BJ (cell line): Measurements from ENCODE around the gene AP5Z1. TPM values are rescaled to one million over a fixed set of nuclear protein-coding genes. Genes with fewer than 3 reads are reported as not detected.

Source experiments
- CTCF ChIA-PET: fragments of 350-600 bp; formaldehyde crosslinking; extraction: SDS; loops from one replicate; lab custom pipeline; 2021; ENCODE audit warnings: antibody characterized with exemption, inconsistent platforms; lab: Yijun Ruan, JAX
- POLR2A ChIA-PET: fragments of 300-600 bp; sonication (Branson Sonifier 250); formaldehyde crosslinking; extraction: SDS; loops from one replicate; lab custom pipeline; 2021; ENCODE audit warnings: antibody characterized with exemption; lab: Charles Lee
- DNase-seq: peaks from one replicate; pipeline ENCODE4 v3.0.0-alpha.2; 2011; ENCODE audit warnings: low read depth
- H3K27me3 ChIP-seq: 2 replicates; pipeline ENCODE4 v1.6.0; 2011; ENCODE audit warnings: low read length; ENCODE audit not compliant: control insufficient read depth, insufficient read depth
- H3K36me3 ChIP-seq: 2 replicates; pipeline ENCODE4 v1.5.1; 2011; ENCODE audit warnings: low read length; ENCODE audit not compliant: control insufficient read depth, insufficient read depth
- H3K4me3 ChIP-seq: 2 replicates; pipeline ENCODE4 v1.5.1; 2011; ENCODE audit warnings: low read depth, mild to moderate bottlenecking, control low read depth, low read length
- CTCF ChIP-seq: IDR thresholded peaks from 2 replicates; pipeline ENCODE4 v1.5.1; 2011; ENCODE audit warnings: low read depth, mild to moderate bottlenecking, control low read depth, inconsistent platforms, low read length, moderate library complexity; ENCODE audit not compliant: insufficient read depth
- polyA plus RNA-seq: library from polyadenylated mRNA; depleted of rRNA; stranded (reverse); fragments of >200 nt; gene quantifications from 2 replicates; pipeline ENCODE4 v1.2.3, GENCODE V29; 2011

The AP5Z1 gene
- polyA plus RNA-seq, 1 experiment, result 27.3 TPM

DNA sequence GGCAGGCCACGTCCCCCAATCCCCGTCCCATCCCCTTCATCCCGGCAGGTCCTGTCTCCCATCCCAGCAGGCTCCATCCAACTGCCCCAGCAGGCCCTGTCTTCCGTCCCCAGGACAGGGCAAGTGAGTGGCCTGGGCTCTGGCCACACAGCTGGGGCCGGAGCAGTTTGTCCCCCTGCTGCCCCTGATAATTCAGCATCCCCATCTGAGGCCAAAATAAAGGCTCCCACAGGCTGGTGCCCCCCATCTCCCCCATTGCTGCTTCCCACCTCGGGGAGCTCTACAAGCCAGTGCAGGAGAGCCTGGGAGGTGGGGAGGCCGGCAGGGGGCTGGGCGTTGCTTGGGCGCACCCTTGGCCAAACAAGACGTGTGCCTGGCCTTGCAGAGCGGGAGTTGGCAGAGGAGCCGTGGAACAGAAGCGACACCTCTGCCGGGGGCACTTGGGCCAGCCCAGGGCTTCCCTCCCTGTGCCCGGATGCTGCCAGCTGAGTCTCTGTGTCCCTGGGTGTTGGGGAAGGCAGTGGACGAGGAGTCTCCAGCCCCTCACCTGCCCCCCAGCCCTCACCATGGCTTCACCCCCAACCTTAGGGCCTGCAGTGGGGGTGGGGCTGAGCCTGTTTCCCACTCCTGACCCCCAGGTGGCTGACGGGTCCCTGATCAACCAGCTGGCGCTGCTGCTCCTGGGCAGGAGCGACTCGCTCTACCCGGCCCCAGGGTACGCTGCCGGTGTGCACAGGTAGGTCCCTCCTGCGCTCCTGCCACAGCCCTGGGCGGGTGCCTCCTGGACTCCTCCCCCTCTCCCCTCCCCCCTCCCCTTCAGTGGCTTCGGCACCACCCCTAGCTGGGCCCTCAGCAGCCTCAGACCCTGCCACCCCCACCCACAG is 14.0 kb downstream of the AP5Z1 start:
- DNase-seq, result no peak
- Histone ChIP-seq H3K36me3 (peaks cover 42% of the 10 kb centered on the region), H3K27me3 (no peaks in the 10 kb centered on the region), H3K4me3 (no peak overlapping the region)
- ChIA-PET CTCF (interaction anchor here (0.5 to 1.2 kb wide), 2 partner anchors 182 to 297 kb away, joined by 3 to 4 read pairs; no protein-coding TSS in a partner anchor), POLR2A (no interaction called here)
- no peak for TF ChIP-seq CTCF

DNA sequence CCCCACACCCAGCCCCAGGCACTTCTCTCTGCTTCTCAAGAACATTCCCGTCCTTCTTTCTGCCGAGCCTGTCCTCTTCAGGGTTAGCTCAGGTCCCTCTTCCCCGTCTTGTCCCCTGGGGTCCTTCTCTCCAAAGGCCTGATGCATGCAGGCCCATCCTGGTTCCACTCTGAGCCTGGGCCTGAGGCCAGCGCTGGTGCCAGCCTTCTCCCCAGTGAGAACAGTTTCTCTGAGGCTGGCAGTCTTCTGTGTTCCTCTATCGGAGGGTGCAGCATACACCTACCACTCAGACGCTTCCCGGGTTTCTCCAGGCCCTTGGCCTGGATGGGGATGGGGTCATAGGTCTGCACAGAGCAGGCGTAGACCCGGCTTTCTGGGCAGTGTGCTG is 14.6 kb downstream of the AP5Z1 start:
- no peaks in the 10 kb centered on the region for H3K27me3 ChIP-seq
- DNase-seq, result no peak
- no peak overlapping the region for H3K4me3 ChIP-seq
- peaks cover 39% of the 10 kb centered on the region for H3K36me3 ChIP-seq
- no peak for TF ChIP-seq CTCF
- CTCF ChIA-PET, result interaction anchor here (1.2 to 1.3 kb wide), 2 partner anchors 93 to 296 kb away, joined by 3 read pairs; partner anchors contain the start of gene RADIL
- POLR2A ChIA-PET, result no interaction called here

DNA sequence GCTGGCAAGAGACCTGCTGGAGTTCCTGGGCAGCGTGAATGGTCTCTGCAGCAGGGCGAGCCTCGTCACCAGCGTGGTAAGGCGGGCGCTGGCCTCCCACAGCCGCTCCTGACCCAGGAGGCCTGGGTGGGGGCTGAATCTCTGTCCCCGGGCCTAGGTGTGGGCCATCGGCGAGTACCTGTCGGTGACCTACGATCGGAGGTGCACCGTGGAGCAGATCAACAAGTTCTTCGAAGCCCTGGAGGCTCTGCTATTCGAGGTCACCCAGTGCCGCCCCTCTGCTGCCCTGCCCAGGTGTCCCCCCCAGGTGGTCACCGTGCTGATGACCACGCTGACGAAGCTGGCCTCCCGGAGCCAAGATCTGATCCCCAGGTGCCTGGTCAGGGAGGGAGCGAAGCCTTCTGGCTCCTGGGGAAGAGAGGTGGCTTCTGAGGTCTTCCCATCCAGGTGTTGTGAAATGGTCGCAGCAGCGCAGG is 15.1 kb downstream of the AP5Z1 start:
- DNase-seq, result no peak
- no peak overlapping the region for H3K4me3 ChIP-seq
- POLR2A ChIA-PET, result no interaction called here
- H3K36me3 ChIP-seq, result peaks cover 37% of the 10 kb centered on the region
- no peak for TF ChIP-seq CTCF
- CTCF ChIA-PET, result interaction anchor here (0.7 to 1.3 kb wide), 2 partner anchors 83 to 93 kb away, joined by 3 read pairs; partner anchors contain the start of gene RADIL
- no peaks in the 10 kb centered on the region for H3K27me3 ChIP-seq

DNA sequence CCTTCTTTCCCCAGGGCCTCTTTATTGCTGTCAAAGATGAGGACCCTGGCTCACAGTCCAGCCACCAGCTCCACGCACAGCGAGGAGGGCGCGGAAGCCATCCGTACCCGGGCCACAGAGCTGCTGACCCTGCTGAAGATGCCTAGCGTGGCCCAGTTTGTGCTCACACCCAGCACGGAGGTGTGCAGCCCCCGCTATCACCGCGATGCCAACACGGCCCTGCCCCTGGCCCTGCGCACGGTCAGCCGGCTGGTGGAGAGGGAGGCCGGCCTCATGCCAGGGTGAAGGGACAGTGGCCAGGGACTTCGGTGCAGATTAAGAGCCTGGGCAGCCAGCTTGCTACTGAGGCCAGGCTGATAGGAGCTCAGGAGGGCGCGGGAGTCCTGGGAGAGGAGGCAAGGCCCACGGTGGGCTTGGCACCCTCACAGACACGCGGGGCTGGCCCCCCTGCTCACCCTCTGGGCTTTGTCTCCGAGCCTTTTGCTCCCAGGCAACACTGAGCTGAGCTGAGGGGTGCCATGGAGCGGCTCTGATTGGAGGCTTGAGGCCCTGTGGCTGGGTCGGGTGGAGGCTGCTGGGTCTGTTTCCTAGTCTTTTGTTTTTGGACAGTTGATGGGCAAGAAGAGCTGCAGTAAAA is 15.8 kb downstream of the AP5Z1 start:
- ChIA-PET CTCF (interaction anchor here (0.7 to 3.8 kb wide), 7 partner anchors 10 to 295 kb away, joined by 3 to 23 read pairs (median 4); partner anchors contain the start of gene RADIL), POLR2A (no interaction called here)
- DNase-seq, result no peak
- no peak for TF ChIP-seq CTCF
- H3K4me3 ChIP-seq, result no peak overlapping the region
- peaks cover 32% of the 10 kb centered on the region for H3K36me3 ChIP-seq
- no peaks in the 10 kb centered on the region for H3K27me3 ChIP-seq
